Brain microvascular endothelial cell (primary cell): ENCODE data around the gene VGLL4.

ENCODE experiments used
- DNase-seq: peaks from one replicate; pipeline ENCODE4 v3.0.0-alpha.2; 2020
- H3K27ac ChIP-seq: fragments of 250-450 bp; sonication (Bioruptor Pico); 2 replicates; pipeline ENCODE4 v1.5.1; 2020; ENCODE audit warnings: mild to moderate bottlenecking, moderate library complexity
- H3K27me3 ChIP-seq: fragments of 250-450 bp; sonication (Bioruptor Pico); replicated peaks from 2 replicates; pipeline ENCODE4 v1.5.1; 2020; ENCODE audit warnings: mild to moderate bottlenecking
- H3K36me3 ChIP-seq: fragments of 250-450 bp; sonication (Bioruptor Pico); replicated peaks from 2 replicates; pipeline ENCODE4 v1.5.1; 2020; ENCODE audit warnings: mild to moderate bottlenecking
- H3K4me3 ChIP-seq: 2 replicates; pipeline ENCODE4 v1.5.1; 2011; ENCODE audit warnings: low read depth, mild to moderate bottlenecking, control low read depth, low read length, moderate library complexity
- CTCF ChIP-seq: IDR thresholded peaks from 2 replicates; pipeline ENCODE4 v1.5.1; 2011; ENCODE audit warnings: low read depth, mild to moderate bottlenecking, moderate library complexity, low read length, control low read depth, inconsistent platforms; ENCODE audit errors: missing control alignments
- in situ Hi-C: cut with HindIII; loops from 2 replicates; pipeline ENCODE4 v1.10.0; 2017; ENCODE audit warnings: low sequenced_read_pairs, low pct_ligation_motif_present

VGLL4 gene

GRCh38 chr3:11554236-11554610 lies 89.5 kb downstream of the VGLL4 start:
- in situ Hi-C loops = no loop called here
- H3K27me3 ChIP-seq = no peaks in the 10 kb centered on the region

GRCh38 chr3:11553436-11554235 lies 90.1 kb downstream of the VGLL4 start:
- Histone ChIP-seq H3K27ac (no peak overlapping the region), H3K27me3 (no peaks in the 10 kb centered on the region), H3K36me3 (peaks cover 22% of the 10 kb centered on the region), H3K4me3 (no peak overlapping the region)
- no peak for DNase-seq
- in situ Hi-C loops = no loop called here
- TF ChIP-seq CTCF = no peak

More at GRCh38 chr3:11554236-11554610, 89.5 kb downstream of the VGLL4 start:
- DNase-seq = no peak
- peaks cover 28% of the 10 kb centered on the region for H3K36me3 ChIP-seq
- no peak overlapping the region for H3K4me3 ChIP-seq
- no peak for TF ChIP-seq CTCF
- no peak overlapping the region for H3K27ac ChIP-seq

GRCh38 chr3:11552289-11553264 lies 91.1 kb downstream of the VGLL4 start:
- H3K36me3 ChIP-seq = peaks cover 20% of the 10 kb centered on the region
- no peaks in the 10 kb centered on the region for H3K27me3 ChIP-seq
- no peak overlapping the region for H3K27ac ChIP-seq
- DNase-seq = no peak
- TF ChIP-seq CTCF = no peak
- in situ Hi-C loops = no loop called here
- no peak overlapping the region for H3K4me3 ChIP-seq

- no peak for DNase-seq
- H3K27ac ChIP-seq = no peak overlapping the region
- in situ Hi-C loops = no loop called here
- H3K36me3 ChIP-seq = peaks cover 13% of the 10 kb centered on the region
- no peaks in the 10 kb centered on the region for H3K27me3 ChIP-seq
- no peak for TF ChIP-seq CTCF
- H3K4me3 ChIP-seq = no peak overlapping the region
Measured at GRCh38 chr3:11551036-11551435, 92.7 kb downstream of the VGLL4 start.

- in situ Hi-C loops = loop anchor here (25.0 kb wide), 1 partner anchor 162 kb away; no protein-coding TSS in a partner anchor
- no peak overlapping the region for H3K4me3 ChIP-seq
Measured at GRCh38 chr3:11549580-11550140, 94.1 kb downstream of the VGLL4 start.

More at GRCh38 chr3:11549580-11550140, 94.1 kb downstream of the VGLL4 start:
- no peak for TF ChIP-seq CTCF
- DNase-seq = no peak
- no peak overlapping the region for H3K27ac ChIP-seq
- H3K36me3 ChIP-seq = peaks cover 2% of the 10 kb centered on the region
- no peaks in the 10 kb centered on the region for H3K27me3 ChIP-seq
